MG63 (cell line): ENCODE results near the gene CDH12. TPM values are rescaled to one million over a fixed set of nuclear protein-coding genes. Genes with fewer than 3 reads are reported as not detected.
"Not testable (repeated sequence)": the region's sequence is repeated elsewhere in the genome, so short reads cannot be mapped to it uniquely, and the experiment has no call there.

Experiments
- DNase-seq: peaks from one replicate; pipeline ENCODE4 v3.0.0-alpha.2; 2020
- H3K27me3 ChIP-seq: fragments of 250-450 bp; sonication (Bioruptor Pico); 2 replicates; pipeline ENCODE4 v1.5.1; 2020; ENCODE audit warnings: mild to moderate bottlenecking, moderate library complexity
- H3K36me3 ChIP-seq: fragments of 250-450 bp; sonication (Bioruptor Pico); 2 replicates; pipeline ENCODE4 v1.5.1; 2020; ENCODE audit warnings: mild to moderate bottlenecking, moderate library complexity
- H3K4me3 ChIP-seq: fragments of 250-450 bp; sonication (Bioruptor Pico); 2 replicates; pipeline ENCODE4 v1.5.1; 2020; ENCODE audit warnings: mild to moderate bottlenecking, moderate library complexity
- H3K9me3 ChIP-seq: fragments of 250-450 bp; sonication (Bioruptor Pico); 2 replicates; pipeline ENCODE4 v1.5.1; 2020; ENCODE audit warnings: mild to moderate bottlenecking, moderate library complexity
- total RNA-seq: library from RNA; depleted of rRNA; stranded (reverse); fragments of >200 nt; shearing (Covaris generic); gene quantifications from 2 replicates; pipeline ENCODE4 v1.2.3, GENCODE V29; 2014; ENCODE audit warnings: low replicate concordance

Gene CDH12
- total RNA-seq, 1 experiment from 2014 or later = not detected

DNA sequence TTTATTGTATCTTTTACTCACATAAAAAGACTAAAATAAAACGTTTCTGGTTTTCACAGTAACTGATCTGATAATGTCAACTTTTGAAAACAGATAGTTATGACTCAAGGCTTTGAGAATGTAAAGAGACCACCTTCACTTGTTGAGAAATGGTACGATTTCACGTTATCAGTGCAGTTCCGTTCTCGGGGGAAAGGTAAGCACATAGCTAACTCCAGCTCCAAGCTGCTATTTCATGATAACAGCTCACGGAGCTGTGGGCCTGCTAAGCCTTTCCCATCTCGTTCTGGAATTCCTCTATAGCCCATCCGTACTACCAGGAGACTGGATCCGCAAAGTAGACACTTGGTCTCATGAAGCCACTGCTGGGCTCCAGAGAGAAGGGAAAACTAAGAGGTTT lies 701.3 kb downstream of the CDH12 start:
- DNase-seq, H3K9me3 ChIP-seq, H3K36me3 ChIP-seq, H3K4me3 ChIP-seq, H3K27me3 ChIP-seq: not testable (repeated sequence)

GRCh38 chr5:22140418-22140817 lies 712.7 kb downstream of the CDH12 start:
- H3K9me3 ChIP-seq, H3K36me3 ChIP-seq, H3K4me3 ChIP-seq, H3K27me3 ChIP-seq, DNase-seq: not testable (repeated sequence)

DNA sequence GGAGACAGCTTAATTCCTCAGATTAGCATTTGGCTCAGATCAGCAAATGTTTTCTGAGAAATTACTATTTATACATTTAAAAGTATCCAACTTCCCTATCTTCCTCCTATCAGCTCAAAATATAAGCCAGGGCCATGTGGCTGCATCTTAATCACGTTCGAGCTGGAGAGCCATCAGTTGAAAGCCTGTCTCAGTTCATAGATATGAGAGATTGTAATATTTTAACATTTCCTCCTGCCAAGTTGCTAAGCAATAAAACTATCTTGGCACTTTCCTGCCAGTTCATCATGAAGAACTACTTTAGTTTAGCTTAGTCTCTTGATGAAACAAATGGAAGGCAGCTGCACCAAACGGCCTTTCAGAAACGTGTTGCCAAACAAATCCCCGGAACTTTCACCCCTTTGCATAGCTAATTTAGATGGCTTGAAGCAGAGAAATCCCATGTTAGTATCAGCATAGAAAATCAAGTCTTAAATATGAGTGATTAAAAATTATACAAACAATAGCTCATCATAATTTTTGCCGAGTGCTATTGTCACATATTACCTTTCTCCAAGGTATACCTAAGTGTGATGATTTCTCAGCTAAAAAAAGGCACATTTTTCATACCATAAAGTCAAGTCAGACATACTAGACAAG lies 713.4 kb downstream of the CDH12 start:
- DNase-seq, H3K27me3 ChIP-seq, H3K9me3 ChIP-seq, H3K4me3 ChIP-seq, H3K36me3 ChIP-seq: not testable (repeated sequence)

- Histone ChIP-seq H3K27me3 (no peaks in the 10 kb centered on the region), H3K4me3 (no peak overlapping the region), H3K36me3 (no peaks in the 10 kb centered on the region), H3K9me3 (no peaks in the 10 kb centered on the region)
- DNase-seq = no peak
These were observed 741.8 kb downstream of the CDH12 start for GRCh38 chr5:22111320-22111719.

GRCh38 chr5:22109315-22109714 lies 743.8 kb downstream of the CDH12 start:
- Histone ChIP-seq H3K27me3 (no peaks in the 10 kb centered on the region), H3K4me3 (no peak overlapping the region), H3K36me3 (no peaks in the 10 kb centered on the region), H3K9me3 (no peaks in the 10 kb centered on the region)
- no peak for DNase-seq

GRCh38 chr5:22108545-22108944 lies 744.6 kb downstream of the CDH12 start:
- Histone ChIP-seq H3K36me3 (no peaks in the 10 kb centered on the region), H3K4me3 (no peak overlapping the region), H3K27me3 (no peaks in the 10 kb centered on the region), H3K9me3 (no peaks in the 10 kb centered on the region)
- no peak for DNase-seq

- no peaks in the 10 kb centered on the region for H3K27me3 ChIP-seq
- H3K36me3 ChIP-seq = no peaks in the 10 kb centered on the region
- H3K9me3 ChIP-seq = no peaks in the 10 kb centered on the region
- DNase-seq = no peak
- no peak overlapping the region for H3K4me3 ChIP-seq
These were observed 750.3 kb downstream of the CDH12 start for GRCh38 chr5:22102823-22103359.

DNA sequence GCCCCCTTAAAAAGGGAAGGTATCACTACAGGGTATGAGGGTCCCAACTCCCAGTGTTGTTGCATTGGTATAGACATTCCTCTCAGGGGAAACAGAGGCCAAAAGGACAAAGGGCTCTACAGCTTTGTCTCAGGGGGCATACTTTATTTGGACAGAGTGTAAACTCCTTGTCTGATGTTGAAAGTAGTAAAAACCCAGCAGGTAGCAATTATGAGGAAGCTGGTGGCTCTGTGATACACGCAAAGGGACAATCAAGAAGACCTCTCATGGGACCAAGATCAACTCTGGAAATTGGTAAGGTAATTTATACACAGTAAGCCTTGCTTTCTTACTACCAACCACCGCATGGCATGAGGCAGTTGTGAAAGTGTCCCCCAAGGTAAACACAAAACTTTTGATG lies 764.6 kb downstream of the CDH12 start:
- Histone ChIP-seq H3K27me3 (no peaks in the 10 kb centered on the region), H3K4me3 (no peak overlapping the region), H3K9me3 (no peaks in the 10 kb centered on the region), H3K36me3 (no peaks in the 10 kb centered on the region)
- no peak for DNase-seq

GRCh38 chr5:22079566-22079965 lies 773.6 kb downstream of the CDH12 start:
- Histone ChIP-seq H3K27me3 (no peaks in the 10 kb centered on the region), H3K9me3 (no peaks in the 10 kb centered on the region), H3K36me3 (no peaks in the 10 kb centered on the region), H3K4me3 (no peak overlapping the region)
- DNase-seq = no peak

DNA sequence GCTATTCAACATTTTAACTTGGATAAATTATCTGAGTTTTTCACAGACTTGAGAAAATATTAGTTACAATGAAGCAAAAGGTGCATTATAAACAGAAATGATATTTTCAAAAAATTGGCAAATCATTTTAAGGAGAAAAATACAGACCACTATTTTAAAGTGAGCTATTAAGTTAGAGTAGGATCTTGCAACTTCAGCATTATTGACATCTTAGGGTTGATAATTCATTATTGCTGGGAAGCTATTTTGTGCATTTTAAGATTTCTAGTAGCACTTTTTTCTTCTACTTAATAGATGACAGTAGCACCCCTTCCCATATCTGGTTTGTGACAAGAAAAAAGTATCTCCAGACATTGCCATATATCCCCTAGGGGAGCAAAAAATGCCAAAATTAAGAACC lies 774.1 kb downstream of the CDH12 start:
- Histone ChIP-seq H3K9me3 (no peaks in the 10 kb centered on the region), H3K36me3 (no peaks in the 10 kb centered on the region), H3K4me3 (no peak overlapping the region), H3K27me3 (no peaks in the 10 kb centered on the region)
- DNase-seq = no peak

GRCh38 chr5:22076586-22076985 lies 776.6 kb downstream of the CDH12 start:
- Histone ChIP-seq H3K36me3 (no peaks in the 10 kb centered on the region), H3K9me3 (no peaks in the 10 kb centered on the region), H3K27me3 (no peaks in the 10 kb centered on the region), H3K4me3 (no peak overlapping the region)
- DNase-seq = no peak

GRCh38 chr5:22070186-22070728 lies 782.9 kb downstream of the CDH12 start:
- Histone ChIP-seq H3K4me3 (no peak overlapping the region), H3K27me3 (no peaks in the 10 kb centered on the region), H3K9me3 (no peaks in the 10 kb centered on the region), H3K36me3 (no peaks in the 10 kb centered on the region)
- DNase-seq = no peak

DNA sequence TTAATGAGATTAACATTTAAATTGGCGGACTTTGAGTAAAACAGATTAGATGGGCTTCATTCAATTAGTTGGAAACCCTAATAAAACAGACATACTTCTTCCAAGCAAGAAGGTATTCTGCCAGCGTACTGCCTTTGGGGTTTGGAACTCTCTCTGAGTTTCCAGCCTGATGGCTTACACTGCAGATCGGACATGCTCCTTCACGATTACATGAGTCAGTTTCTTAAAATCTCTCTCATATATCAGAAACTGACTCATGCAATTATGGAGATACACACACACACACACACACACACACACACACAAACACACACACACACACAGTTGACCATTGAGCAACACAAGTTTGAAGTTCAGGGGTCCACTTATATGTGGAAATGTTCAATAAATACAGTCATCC lies 789.4 kb downstream of the CDH12 start:
- H3K27me3 ChIP-seq = no peaks in the 10 kb centered on the region
- no peaks in the 10 kb centered on the region for H3K36me3 ChIP-seq
- H3K4me3 ChIP-seq = no peak overlapping the region
- no peak for DNase-seq
- H3K9me3 ChIP-seq = no peaks in the 10 kb centered on the region

GRCh38 chr5:22058620-22059019 lies 794.5 kb downstream of the CDH12 start:
- H3K4me3 ChIP-seq = no peak overlapping the region
- no peaks in the 10 kb centered on the region for H3K36me3 ChIP-seq
- H3K9me3 ChIP-seq = no peaks in the 10 kb centered on the region
- DNase-seq = no peak
- H3K27me3 ChIP-seq = no peaks in the 10 kb centered on the region

GRCh38 chr5:22057012-22057411 lies 796.1 kb downstream of the CDH12 start:
- Histone ChIP-seq H3K9me3 (no peaks in the 10 kb centered on the region), H3K4me3 (no peak overlapping the region), H3K36me3 (no peaks in the 10 kb centered on the region), H3K27me3 (no peaks in the 10 kb centered on the region)
- DNase-seq = no peak

- H3K4me3 ChIP-seq = no peak overlapping the region
- no peaks in the 10 kb centered on the region for H3K36me3 ChIP-seq
- no peaks in the 10 kb centered on the region for H3K9me3 ChIP-seq
- no peaks in the 10 kb centered on the region for H3K27me3 ChIP-seq
- no peak for DNase-seq
These were observed 796.5 kb downstream of the CDH12 start for GRCh38 chr5:22056601-22057000.

DNA sequence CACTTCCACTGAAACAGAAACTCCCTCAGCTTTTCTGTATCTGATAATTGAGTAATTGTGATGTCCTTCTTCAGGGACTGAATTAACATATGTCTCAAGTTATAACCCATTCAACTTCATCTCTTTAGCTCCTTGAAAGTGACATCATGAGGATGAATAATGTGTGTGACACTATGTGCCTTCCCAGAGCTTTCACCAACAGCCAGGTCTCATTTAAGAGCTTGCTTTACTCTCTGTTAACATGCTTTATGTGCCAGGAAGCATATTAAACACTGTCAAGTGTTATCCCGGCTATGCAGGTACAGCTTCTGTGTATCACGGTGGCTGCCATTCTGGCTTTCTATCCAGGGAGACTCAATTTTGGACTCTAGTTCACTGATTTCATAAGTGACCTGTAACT lies 799.9 kb downstream of the CDH12 start:
- no peaks in the 10 kb centered on the region for H3K36me3 ChIP-seq
- H3K27me3 ChIP-seq = no peaks in the 10 kb centered on the region
- no peak for DNase-seq
- no peak overlapping the region for H3K4me3 ChIP-seq
- no peaks in the 10 kb centered on the region for H3K9me3 ChIP-seq

GRCh38 chr5:22051881-22052280 lies 801.3 kb downstream of the CDH12 start:
- H3K27me3 ChIP-seq = no peaks in the 10 kb centered on the region
- H3K4me3 ChIP-seq = no peak overlapping the region
- H3K36me3 ChIP-seq = no peaks in the 10 kb centered on the region
- H3K9me3 ChIP-seq = no peaks in the 10 kb centered on the region
- DNase-seq = no peak
